Esophagus mucosa (tissue), 1 donor: Measurements from ENCODE around the gene KRTAP9-9. TPM values are rescaled to one million over a fixed set of nuclear protein-coding genes. Genes with fewer than 3 reads are reported as not detected.
"Not testable (repeated sequence)": the region's sequence is repeated elsewhere in the genome, so short reads cannot be mapped to it uniquely, and the experiment has no call there.

Source experiments
- ATAC-seq: fragments of 200-7000 bp; cut with Tn5 transposase; one replicate; pipeline ENCODE4 v1.9.1; 2020
- total RNA-seq: library from RNA; stranded (reverse); gene quantifications from one replicate; pipeline ENCODE4 v1.2.4, GENCODE V29; 2023
- donor health status: DM: yes; HTN: yes; CAD: no.

KRTAP9-9 gene
- total RNA-seq, 1 donor from 2014 or later: not detected

DNA sequence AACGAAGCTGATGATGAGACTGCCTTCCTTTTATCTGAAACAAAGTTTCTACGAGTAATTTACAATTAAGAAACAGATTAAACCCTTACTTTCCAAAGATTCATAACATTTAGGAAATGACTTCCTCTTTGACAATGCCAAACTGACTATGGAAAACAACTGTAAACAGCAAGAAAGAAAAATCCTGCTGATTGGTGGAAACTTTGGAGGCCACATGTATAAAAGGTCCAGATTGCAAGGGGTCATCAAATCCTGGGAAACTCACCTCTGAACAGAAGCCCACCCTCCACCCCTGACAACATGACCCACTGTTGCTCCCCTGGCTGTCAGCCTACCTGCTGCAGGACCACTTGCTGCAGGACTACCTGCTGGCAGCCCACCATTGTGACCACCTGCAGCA lies 9.9 kb downstream of the KRTAP9-9 start, which contains the start of gene KRTAP9-6:
Gene KRTAP9-6, plus strand, starts transcription at position 301 of the 400 bp plus-strand sequence. Its CDS starts 0 bp downstream, at position 301.
- ATAC-seq: no peak

DNA sequence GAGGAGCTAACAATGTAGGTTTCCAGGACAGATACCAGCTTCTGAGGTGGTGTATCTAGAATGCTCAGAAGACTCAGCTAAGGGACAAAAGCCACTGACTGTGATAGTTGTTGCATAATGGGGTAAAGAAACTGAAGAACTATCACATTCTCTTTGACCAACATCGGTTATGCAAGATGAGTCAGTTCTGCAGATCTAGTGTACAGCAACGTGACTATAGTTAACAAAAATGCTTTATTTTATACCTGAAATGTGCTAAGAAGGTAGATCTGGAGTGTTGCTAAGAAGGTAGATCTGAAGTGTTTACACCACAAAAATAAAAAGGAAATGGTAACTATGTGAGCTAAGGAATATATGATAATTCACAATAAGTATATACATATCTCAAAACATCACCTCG lies 12.5 kb downstream of the KRTAP9-9 start:
- ATAC-seq: no peak

DNA sequence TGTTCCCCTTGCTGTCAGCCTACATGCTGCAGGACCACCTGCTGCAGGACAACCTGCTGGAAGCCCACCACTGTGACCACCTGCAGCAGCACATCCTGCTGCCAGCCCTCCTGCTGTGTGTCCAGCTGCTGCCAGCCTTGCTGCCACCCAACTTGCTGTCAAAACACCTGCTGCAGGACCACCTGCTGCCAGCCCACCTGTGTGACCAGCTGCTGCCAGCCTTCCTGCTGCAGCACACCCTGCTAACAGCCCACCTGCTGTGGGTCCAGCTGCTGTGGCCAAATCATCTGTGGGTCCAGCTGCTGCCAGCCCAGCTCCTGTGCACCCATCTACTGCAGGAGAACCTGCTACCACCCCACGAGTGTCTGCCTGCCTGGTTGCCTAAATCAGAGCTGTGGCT lies 16.1 kb downstream of the KRTAP9-9 start:
- not testable (repeated sequence) for ATAC-seq

DNA sequence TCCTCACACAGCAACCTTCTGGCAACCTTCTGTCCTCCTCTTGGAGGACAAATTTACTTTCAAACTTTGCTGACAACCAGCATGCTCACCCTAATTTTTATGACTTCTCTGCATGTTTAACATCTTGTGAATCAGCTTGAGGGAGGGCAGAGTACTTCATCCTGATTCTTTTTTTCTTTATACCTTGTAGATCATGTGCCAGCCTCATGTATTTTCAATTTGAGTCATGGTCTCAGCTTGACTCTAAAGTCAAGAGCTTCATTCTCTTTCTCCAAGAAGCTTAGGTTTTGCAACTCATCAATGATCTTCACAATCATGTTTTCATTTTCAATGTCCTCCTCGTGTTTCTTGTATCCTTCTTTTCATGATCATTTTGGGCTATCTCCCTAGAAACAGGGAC lies 16.7 kb downstream of the KRTAP9-9 start:
- ATAC-seq: no peak

DNA sequence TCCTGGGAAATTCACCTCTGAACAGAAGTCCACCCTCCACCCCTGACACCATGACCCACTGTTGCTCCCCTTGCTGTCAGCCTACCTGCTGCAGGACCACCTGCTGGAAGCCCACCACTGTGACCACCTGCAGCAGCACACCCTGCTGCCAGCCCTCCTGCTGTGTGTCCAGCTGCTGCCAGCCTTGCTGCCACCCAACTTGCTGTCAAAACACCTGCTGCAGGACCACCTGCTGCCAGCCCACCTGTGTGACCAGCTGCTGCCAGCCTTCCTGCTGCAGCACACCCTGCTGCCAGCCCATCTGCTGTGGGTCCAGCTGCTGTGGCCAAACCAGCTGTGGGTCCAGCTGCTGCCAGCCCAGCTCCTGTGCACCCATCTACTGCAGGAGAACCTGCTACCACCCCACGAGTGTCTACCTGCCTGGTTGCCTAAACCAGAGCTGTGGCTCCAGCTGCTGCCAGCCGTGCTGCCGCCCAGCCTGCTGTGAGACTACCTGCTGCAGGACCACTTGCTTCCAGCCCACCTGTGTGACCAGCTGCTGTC lies 20.5 kb downstream of the KRTAP9-9 start, which contains the start of gene KRTAP9-7:
Gene KRTAP9-7, plus strand, starts transcription at position 51 of the 543 bp plus-strand sequence. Its CDS starts 0 bp downstream, at position 51.
- ATAC-seq: not testable (repeated sequence)

DNA sequence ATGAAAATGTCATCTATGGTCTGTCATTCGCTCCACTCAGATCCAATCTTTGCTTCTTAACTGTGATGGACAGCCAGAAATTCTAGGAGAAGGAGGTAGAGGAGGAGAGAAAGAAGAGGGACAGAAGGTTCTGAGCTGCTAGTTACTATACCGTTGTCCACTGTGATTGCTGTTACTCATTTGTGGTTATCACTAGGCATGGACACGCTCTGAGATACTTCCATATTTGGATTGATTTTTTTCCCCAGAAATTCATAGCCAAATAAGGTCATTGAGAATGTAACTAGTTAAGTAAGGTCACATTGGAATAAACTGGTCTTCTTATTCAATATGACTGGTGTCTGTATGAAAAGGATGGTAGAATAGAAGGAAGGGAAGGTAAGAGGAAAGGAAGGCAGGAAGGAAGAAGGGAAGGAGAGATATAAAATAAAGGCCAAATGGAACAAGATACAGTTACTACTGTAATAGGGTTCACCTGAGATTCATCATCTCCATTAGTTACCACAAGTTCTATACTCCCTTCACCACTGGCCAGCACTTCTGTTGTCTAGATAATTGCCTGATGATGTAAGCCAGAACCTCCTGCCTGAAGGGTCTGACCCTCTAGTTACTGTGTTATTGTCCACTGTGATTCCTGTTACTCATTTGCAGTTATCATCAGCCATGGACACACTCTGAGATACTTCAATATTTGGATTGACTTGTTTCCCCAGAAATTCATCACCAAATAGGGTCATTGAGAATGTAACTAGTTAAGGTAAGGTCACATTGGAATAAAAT lies 23.2 kb downstream of the KRTAP9-9 start:
- no peak for ATAC-seq

DNA sequence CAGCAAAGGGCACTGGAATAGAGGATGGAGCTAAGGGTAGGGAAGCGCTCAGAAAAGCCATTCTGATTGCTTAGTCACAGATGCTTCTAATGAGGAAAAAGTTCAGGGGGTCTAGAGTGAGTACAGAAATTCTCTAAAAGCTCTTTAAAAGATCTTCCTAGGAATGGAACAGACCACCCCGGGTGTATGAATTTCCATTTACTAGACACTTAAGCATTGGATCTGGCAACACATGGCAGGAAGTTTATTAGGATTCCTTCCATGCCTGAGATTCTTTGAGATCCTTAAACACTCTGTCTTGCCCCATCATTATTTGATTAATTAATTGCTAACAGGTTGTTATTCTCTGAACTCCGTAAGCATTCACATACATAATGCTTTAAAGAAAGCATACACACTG lies 28.9 kb downstream of the KRTAP9-9 start:
- no peak for ATAC-seq

DNA sequence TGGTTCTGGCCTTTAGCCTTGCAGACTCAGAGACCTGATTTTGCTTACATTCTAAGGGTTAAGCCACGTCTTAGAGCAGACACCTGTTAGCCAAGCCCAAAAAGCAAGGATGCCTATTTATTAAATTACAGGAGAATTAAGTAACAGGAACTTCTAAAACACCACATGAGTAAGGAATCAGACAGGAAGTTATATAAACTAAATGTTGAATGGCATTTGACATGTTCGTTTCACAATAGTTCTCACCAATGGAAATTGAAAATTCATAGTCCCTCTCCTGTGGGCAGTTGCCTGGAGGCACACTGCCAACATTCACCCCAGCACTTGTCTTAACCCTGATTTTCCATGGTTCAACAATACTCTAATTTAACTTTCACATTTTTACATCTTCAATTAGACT lies 29.4 kb downstream of the KRTAP9-9 start:
- no peak for ATAC-seq

DNA sequence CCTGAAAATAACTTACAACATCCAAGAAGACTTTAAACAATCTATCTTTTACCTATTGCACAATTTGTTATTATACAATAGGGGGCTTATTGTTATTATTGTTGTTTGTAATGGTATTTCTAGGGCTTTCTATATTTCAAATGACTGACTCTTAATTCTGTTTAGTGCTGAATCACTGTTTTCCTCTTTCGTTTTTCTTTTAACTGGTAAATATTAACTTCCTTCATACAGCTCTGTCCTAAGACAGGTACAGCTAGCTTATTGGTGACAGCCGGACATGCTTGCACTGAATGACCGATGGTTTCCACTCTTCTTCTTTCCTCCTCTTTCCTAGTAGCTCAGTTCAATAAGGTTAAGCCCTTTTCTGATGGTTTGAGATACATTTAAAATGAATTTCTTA lies 31.9 kb downstream of the KRTAP9-9 start:
- no peak for ATAC-seq

DNA sequence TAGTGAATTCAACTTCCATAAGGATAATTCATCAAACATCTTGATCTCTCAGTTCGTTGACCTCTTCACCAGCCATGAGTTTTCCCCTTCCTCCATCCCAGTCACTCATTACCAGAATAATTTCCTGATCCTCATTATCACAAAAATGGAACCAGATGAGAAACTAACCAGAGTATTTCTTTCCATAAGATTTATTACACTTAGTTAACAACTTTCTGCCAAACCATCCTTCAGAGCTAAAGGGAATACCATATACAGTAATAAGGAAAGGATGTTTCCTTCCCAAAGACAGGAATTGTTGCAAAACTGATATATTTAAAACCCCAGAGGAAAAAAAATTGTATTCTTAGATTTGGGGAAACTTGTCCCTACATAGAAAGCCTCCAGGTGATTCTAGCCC lies 38.8 kb downstream of the KRTAP9-9 start:
- no peak for ATAC-seq

DNA sequence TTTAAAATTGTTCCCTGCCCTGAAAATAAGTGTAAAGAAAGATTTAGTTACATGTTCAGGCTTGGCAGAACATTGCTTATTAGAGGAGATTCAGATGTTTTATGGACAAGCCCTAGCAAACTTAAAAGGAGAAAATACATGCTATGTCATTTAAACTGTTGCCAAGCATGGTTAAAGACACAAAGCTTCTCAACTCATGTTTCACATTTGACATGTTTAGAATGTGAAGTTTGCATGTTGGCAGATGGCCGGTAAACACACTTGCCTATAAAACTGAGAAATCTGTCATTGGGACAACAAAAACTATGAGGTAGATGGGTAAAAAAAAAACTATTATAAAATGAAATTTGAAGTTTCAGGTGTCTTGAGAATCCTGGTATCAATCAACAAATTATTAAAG lies 41.7 kb downstream of the KRTAP9-9 start:
- no peak for ATAC-seq

DNA sequence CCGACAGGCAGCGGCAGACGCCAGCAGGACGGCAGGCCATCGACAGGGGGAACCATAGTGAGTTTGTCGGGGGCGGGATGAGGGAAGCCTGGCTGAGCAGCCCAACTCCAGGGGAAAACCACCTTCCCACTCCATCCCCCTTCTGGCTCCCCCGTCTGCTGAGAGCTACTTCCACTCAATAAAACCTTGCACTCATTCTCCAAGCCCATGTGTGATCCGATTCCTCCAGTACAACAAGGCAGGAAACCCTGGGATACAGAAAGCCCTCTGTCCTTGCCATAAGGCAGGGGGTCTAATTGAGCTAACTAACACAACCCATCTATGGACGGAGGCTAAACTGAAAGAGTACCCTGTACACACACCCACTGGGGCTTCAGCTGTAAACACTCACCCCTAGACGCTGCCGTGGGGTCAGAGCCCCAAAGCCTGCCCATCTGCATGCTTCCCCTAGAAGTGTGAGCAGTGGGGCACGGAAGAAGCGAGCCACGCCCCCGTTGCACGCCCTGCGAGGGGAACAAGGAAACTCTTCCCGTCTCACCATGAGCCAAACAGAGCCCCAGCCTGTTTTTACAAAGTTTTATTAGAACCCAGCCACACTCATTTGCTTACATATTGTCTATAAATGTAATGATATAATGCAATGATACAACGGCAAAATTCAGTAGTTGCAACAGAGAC lies 43.4 kb downstream of the KRTAP9-9 start:
- ATAC-seq: no peak

DNA sequence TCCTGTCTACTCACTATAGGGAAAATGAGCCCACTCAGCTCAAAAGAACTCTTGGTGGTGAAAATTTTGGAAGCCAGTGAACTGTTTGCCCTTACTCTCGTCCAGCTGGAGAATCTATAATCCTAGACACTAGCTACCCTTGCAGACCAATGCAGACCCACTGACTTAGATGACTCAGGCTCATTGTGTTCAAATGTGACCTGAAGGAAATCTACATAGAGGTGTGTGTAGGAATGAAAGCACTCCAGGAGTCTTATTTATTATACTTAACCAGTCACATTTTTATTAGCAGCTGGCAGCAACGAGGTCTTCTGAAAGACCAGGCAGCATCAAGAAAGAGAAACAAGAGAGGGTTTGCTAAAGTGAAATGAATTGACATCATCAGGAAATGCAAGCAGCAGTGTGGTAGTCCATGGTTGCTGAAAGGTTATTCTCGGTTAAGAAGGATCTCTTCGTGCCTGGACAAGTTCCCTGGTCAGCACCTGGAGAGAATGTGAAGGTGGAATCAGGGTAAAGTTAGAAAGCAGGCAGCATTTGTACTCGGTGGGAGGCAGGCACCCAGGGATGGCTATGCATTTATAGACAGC lies 46.1 kb downstream of the KRTAP9-9 start:
- peak; percentile 68 for ATAC-seq

DNA sequence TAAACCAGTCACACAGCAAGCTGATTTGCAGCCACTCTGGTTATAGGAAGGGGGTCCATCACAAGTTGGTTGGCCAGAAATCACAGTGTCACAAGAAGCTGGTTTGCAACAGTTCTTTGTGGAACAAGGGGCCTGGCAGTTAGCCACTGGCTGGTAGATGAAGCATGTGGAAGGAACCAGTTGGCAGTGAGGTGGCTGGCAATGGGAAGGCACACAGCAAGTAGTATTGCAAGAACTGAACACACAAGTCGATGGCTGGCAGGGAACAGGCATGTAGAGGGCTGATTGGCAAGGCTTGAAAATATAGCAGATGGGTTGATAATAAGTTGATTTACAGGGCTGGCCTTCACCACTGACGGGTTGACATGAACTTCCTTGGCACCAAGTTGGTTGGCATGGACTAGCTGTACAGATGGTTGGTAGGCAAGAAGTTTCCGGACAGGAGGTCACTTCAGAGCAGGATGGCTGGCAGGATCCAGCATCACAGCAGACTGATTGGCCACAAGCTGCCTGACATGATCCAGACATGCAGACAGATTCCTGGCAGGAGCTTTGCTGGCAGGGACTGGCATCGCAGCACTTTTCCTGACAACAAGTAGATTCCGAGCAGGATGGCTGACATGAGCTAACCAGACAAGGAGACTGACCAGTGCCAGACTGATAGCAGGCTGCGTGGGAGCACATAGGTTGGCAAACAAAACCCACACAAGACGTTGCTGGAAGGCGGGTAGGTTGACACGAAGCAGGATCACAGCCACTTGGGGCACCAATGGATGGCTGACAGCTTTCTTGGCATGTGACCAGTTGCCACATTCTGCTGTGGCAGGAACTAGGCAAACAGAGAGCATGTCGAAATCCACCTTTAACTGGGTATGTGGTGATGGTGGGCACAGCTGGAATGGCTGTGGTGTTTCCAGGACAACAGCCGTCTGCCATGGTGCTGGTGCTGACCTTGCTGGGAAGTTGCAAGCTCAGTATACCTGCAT lies 47.0 kb downstream of the KRTAP9-9 start, which contains the start of gene KRTAP29-1:
Gene KRTAP29-1, minus strand, starts transcription at position 936 of the 986 bp plus-strand sequence. Its CDS starts 0 bp downstream, at position 936.
- ATAC-seq: peak; percentile 21

DNA sequence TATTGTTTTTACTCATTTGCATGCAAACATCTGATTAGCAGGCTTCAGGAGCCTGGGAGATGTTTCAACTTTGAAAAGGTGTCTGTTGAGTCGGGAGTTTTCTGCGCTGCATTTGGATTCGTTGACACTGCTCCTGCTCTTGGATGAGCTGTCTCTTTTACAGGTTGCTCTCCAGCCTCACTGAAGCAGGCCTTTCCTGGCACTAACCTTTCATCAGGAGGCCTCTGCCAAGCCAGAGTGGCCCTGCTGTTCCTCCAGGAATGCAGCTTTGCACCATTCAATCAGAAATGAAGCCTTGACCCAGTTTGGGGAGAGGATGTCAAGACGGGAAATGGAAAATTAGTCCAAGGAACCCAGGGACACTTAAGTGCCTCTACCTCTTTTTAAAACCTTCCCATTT lies 47.8 kb downstream of the KRTAP9-9 start:
- no peak for ATAC-seq

DNA sequence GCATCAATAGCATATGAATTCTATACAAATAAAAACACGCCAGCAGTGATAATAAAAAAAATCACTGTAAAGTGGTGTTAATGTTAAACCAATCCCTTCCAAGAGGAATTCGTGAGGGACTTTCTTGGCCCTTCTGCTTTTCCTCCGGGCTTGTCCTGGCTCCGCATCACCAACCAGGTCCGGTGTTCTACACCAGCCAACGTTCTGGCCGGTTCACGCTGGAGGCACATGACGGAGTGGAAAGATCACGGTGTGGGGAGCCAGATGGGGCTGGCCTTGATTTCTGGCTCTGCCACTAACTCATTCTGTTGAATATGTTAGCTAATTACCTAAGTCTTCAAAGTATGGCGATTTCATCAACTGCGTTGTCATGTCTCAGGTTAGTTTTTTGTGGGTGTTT lies 48.9 kb downstream of the KRTAP9-9 start:
- ATAC-seq: no peak

Other genes with a start within 250 kb of the KRTAP9-9 start
- gene KRTAP3-1, start 246.3 kb upstream of the KRTAP9-9 start, total RNA-seq: not detected
- gene KRTAP1-5, start 228.2 kb upstream of the KRTAP9-9 start, total RNA-seq: not detected
- gene KRTAP1-4, start 225.2 kb upstream of the KRTAP9-9 start, total RNA-seq: not detected
- not detected for gene KRTAP1-3, start 220.5 kb upstream of the KRTAP9-9 start, total RNA-seq
- not detected for gene KRTAP1-1, start 213.9 kb upstream of the KRTAP9-9 start, total RNA-seq
- not detected for gene KRTAP2-1, start 208.1 kb upstream of the KRTAP9-9 start, total RNA-seq
- gene KRTAP2-2, start 200.2 kb upstream of the KRTAP9-9 start, total RNA-seq: not detected
- gene KRTAP2-3, start 195.3 kb upstream of the KRTAP9-9 start, total RNA-seq: not detected
- not detected for gene KRTAP2-4, start 189.5 kb upstream of the KRTAP9-9 start, total RNA-seq
- not detected for gene KRTAP4-7, start 171.2 kb upstream of the KRTAP9-9 start, total RNA-seq
- not detected for gene KRTAP4-8, start 157.2 kb upstream of the KRTAP9-9 start, total RNA-seq
- gene KRTAP4-16, start 153.2 kb upstream of the KRTAP9-9 start, total RNA-seq: not detected
- not detected for gene KRTAP4-9, start 150.0 kb upstream of the KRTAP9-9 start, total RNA-seq
- not detected for gene KRTAP4-11, start 137.0 kb upstream of the KRTAP9-9 start, total RNA-seq
- gene KRTAP4-12, start 131.2 kb upstream of the KRTAP9-9 start, total RNA-seq: not detected
- not detected for gene KRTAP4-6, start 114.8 kb upstream of the KRTAP9-9 start, total RNA-seq
- gene KRTAP4-5, start 105.6 kb upstream of the KRTAP9-9 start, total RNA-seq: not detected
- gene KRTAP4-4, start 94.6 kb upstream of the KRTAP9-9 start, total RNA-seq: not detected
- gene KRTAP4-3, start 87.2 kb upstream of the KRTAP9-9 start, total RNA-seq: not detected
- not detected for gene KRTAP4-2, start 77.2 kb upstream of the KRTAP9-9 start, total RNA-seq
- not detected for gene KRTAP4-1, start 70.5 kb upstream of the KRTAP9-9 start, total RNA-seq
- not detected for gene KRTAP9-1, start 65.5 kb upstream of the KRTAP9-9 start, total RNA-seq
- not detected for gene KRTAP9-2, start 28.7 kb upstream of the KRTAP9-9 start, total RNA-seq
- gene KRTAP9-3, start 22.9 kb upstream of the KRTAP9-9 start, total RNA-seq: not detected
- gene KRTAP9-8, start 17.4 kb upstream of the KRTAP9-9 start, total RNA-seq: not detected
- not detected for gene KRTAP9-4, start 5.7 kb upstream of the KRTAP9-9 start, total RNA-seq
- gene KRTAP9-6, start 10.0 kb downstream of the KRTAP9-9 start, total RNA-seq: not detected
- not detected for gene KRTAP9-7, start 20.3 kb downstream of the KRTAP9-9 start, total RNA-seq
- not detected for gene KRTAP29-1, start 47.5 kb downstream of the KRTAP9-9 start, total RNA-seq
- not detected for gene KRTAP16-1, start 53.9 kb downstream of the KRTAP9-9 start, total RNA-seq
- gene KRTAP17-1, start 60.3 kb downstream of the KRTAP9-9 start, total RNA-seq: not detected
- gene KRT33A, start 95.4 kb downstream of the KRTAP9-9 start, total RNA-seq: 0.92 TPM
- not detected for gene KRT33B, start 114.4 kb downstream of the KRTAP9-9 start, total RNA-seq
- gene KRT34, start 126.9 kb downstream of the KRTAP9-9 start, total RNA-seq: 0.44 TPM
- 4.4 TPM for gene KRT31, start 142.2 kb downstream of the KRTAP9-9 start, total RNA-seq
- gene KRT37, start 169.2 kb downstream of the KRTAP9-9 start, total RNA-seq: not detected
- not detected for gene KRT38, start 185.6 kb downstream of the KRTAP9-9 start, total RNA-seq
- 0.80 TPM for gene KRT32, start 212.0 kb downstream of the KRTAP9-9 start, total RNA-seq
- not detected for gene KRT35, start 225.8 kb downstream of the KRTAP9-9 start, total RNA-seq
- not detected for gene KRT36, start 234.5 kb downstream of the KRTAP9-9 start, total RNA-seq